Measurements from ENCODE around the gene MIB1. TPM values are rescaled to one million over a fixed set of nuclear protein-coding genes. Genes with fewer than 3 reads are reported as not detected.

MIB1 gene
- total and polyA plus RNA-seq, 2 donors (not counting 1 experiment from before 2014, with no cell fraction given) = 22.3 to 51.0 TPM

GRCh38 chr18:21701621-21702020, 39.0 kb upstream of the MIB1 start:
- Histone ChIP-seq H3K79me2 (ENCODE audit: control insufficient read depth, insufficient read depth, low read length) (no peaks in the 10 kb centered on the region), H4K20me1 (ENCODE audit: control insufficient read depth, extremely low read depth, insufficient read depth, low read length) (no peaks in the 10 kb centered on the region), H3K4me3 (replicated peaks in 1 of 4; ENCODE audit: control extremely low read depth in 1 of 4, insufficient read depth in 1 of 4, low read depth in 3 of 4, low read length in 4 of 4) (no peak overlapping the region), H3K27ac (ENCODE audit: insufficient read depth, low read length) (no peak overlapping the region), H3K9me3 (ENCODE audit: control insufficient read depth, insufficient read depth, low read depth, low read length) (no peaks in the 10 kb centered on the region), H3K4me2 (ENCODE audit: extremely low read depth, insufficient read depth, low read length) (no peak overlapping the region), H3K4me1 (ENCODE audit: control insufficient read depth, extremely low read depth, insufficient read depth, low read length) (peaks cover 4% of the 10 kb centered on the region), H3K27me3 (ENCODE audit: control insufficient read depth, insufficient read depth, low read length) (no peaks in the 10 kb centered on the region), H3K9ac (ENCODE audit: insufficient read depth, low read length) (no peak overlapping the region), H2AFZ (ENCODE audit: low read length) (no peak overlapping the region), H3K36me3 (ENCODE audit: control insufficient read depth, insufficient read depth, low read length) (no peaks in the 10 kb centered on the region)
- TF ChIP-seq, protein P1, sequence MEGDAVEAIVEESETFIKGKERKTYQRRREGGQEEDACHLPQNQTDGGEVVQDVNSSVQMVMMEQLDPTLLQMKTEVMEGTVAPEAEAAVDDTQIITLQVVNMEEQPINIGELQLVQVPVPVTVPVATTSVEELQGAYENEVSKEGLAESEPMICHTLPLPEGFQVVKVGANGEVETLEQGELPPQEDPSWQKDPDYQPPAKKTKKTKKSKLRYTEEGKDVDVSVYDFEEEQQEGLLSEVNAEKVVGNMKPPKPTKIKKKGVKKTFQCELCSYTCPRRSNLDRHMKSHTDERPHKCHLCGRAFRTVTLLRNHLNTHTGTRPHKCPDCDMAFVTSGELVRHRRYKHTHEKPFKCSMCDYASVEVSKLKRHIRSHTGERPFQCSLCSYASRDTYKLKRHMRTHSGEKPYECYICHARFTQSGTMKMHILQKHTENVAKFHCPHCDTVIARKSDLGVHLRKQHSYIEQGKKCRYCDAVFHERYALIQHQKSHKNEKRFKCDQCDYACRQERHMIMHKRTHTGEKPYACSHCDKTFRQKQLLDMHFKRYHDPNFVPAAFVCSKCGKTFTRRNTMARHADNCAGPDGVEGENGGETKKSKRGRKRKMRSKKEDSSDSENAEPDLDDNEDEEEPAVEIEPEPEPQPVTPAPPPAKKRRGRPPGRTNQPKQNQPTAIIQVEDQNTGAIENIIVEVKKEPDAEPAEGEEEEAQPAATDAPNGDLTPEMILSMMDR (conservative IDR thresholded peaks at IDR 0.05 in 1 of 2, IDR thresholded peaks at IDR 0.05 in 1 of 2; ENCODE audit: low read depth in 1 of 2, low read length in 2 of 2) = no peak
- no peak for TF ChIP-seq EZH2 (IDR thresholded peaks at IDR 0.05; ENCODE audit: low read length, missing control alignments)
- DNase-seq (ENCODE audit: low read depth in 2 of 2) = no peak

- Histone ChIP-seq H3K79me2 (ENCODE audit: control insufficient read depth, insufficient read depth, low read length) (no peaks in the 10 kb centered on the region), H4K20me1 (ENCODE audit: control insufficient read depth, extremely low read depth, insufficient read depth, low read length) (no peaks in the 10 kb centered on the region), H3K9ac (ENCODE audit: insufficient read depth, low read length) (no peak overlapping the region), H3K27ac (ENCODE audit: insufficient read depth, low read length) (no peak overlapping the region), H2AFZ (ENCODE audit: low read length) (no peak overlapping the region), H3K4me2 (ENCODE audit: extremely low read depth, insufficient read depth, low read length) (peak overlapping the region; percentile 15), H3K4me3 (replicated peaks in 1 of 4; ENCODE audit: control extremely low read depth in 1 of 4, insufficient read depth in 1 of 4, low read depth in 3 of 4, low read length in 4 of 4) (peak overlapping the region in 3 of 4 experiments; percentile 0 to 73 (median 8)), H3K36me3 (ENCODE audit: control insufficient read depth, insufficient read depth, low read length) (no peaks in the 10 kb centered on the region), H3K9me3 (ENCODE audit: control insufficient read depth, insufficient read depth, low read depth, low read length) (no peaks in the 10 kb centered on the region), H3K27me3 (ENCODE audit: control insufficient read depth, insufficient read depth, low read length) (no peaks in the 10 kb centered on the region), H3K4me1 (ENCODE audit: control insufficient read depth, extremely low read depth, insufficient read depth, low read length) (peaks cover 4% of the 10 kb centered on the region)
- DNase-seq (ENCODE audit: low read depth in 2 of 2) = peak in 1 of 2 donors; percentile 3
- no peak for TF ChIP-seq EZH2 (IDR thresholded peaks at IDR 0.05; ENCODE audit: low read length, missing control alignments)
- TF ChIP-seq, protein P1 (conservative IDR thresholded peaks at IDR 0.05 in 1 of 2, IDR thresholded peaks at IDR 0.05 in 1 of 2; ENCODE audit: low read depth in 1 of 2, low read length in 2 of 2) = no peak
Measured at GRCh38 chr18:21702602-21703001, 38.0 kb upstream of the MIB1 start.

GRCh38 chr18:21703241-21703820, 37.3 kb upstream of the MIB1 start:
- TF ChIP-seq EZH2 (IDR thresholded peaks at IDR 0.05; ENCODE audit: low read length, missing control alignments) = no peak
- TF ChIP-seq, protein P1 (conservative IDR thresholded peaks at IDR 0.05 in 1 of 2, IDR thresholded peaks at IDR 0.05 in 1 of 2; ENCODE audit: low read depth in 1 of 2, low read length in 2 of 2) = no peak
- Histone ChIP-seq H3K4me1 (ENCODE audit: control insufficient read depth, extremely low read depth, insufficient read depth, low read length) (peaks cover 4% of the 10 kb centered on the region), H3K9me3 (ENCODE audit: control insufficient read depth, insufficient read depth, low read depth, low read length) (no peaks in the 10 kb centered on the region), H4K20me1 (ENCODE audit: control insufficient read depth, extremely low read depth, insufficient read depth, low read length) (no peaks in the 10 kb centered on the region), H3K27me3 (ENCODE audit: control insufficient read depth, insufficient read depth, low read length) (no peaks in the 10 kb centered on the region), H3K36me3 (ENCODE audit: control insufficient read depth, insufficient read depth, low read length) (no peaks in the 10 kb centered on the region), H3K9ac (ENCODE audit: insufficient read depth, low read length) (peak overlapping the region; percentile 73), H3K4me2 (ENCODE audit: extremely low read depth, insufficient read depth, low read length) (peak overlapping the region; percentile 88), H3K4me3 (replicated peaks in 1 of 4; ENCODE audit: control extremely low read depth in 1 of 4, insufficient read depth in 1 of 4, low read depth in 3 of 4, low read length in 4 of 4) (peak overlapping the region; percentile 68 to 85 (median 78)), H3K79me2 (ENCODE audit: control insufficient read depth, insufficient read depth, low read length) (no peaks in the 10 kb centered on the region), H2AFZ (ENCODE audit: low read length) (peak overlapping the region; percentile 92), H3K27ac (ENCODE audit: insufficient read depth, low read length) (peak overlapping the region; percentile 62)
- DNase-seq (ENCODE audit: low read depth in 2 of 2) = peak; percentile 1 to 11

Measured in fibroblast of lung (primary cell).